Measurements from ENCODE around the gene ARHGAP18. TPM values are rescaled to one million over a fixed set of nuclear protein-coding genes. Genes with fewer than 3 reads are reported as not detected.

ARHGAP18 gene
- total and polyA plus RNA-seq, 2 of the 13 experiments (the other 11 are each of a cell fraction or from before 2014, with no cell fraction given), result 58.2 to 115 TPM

GRCh38 chr6:129578315-129578714, 131.7 kb downstream of the ARHGAP18 start (continued):
- TF ChIP-seq PRDM15 (CRISPR knock-in tag; IDR thresholded peaks at IDR 0.05) (no peak), FOXA1 (IDR thresholded peaks at IDR 0.05) (no peak), FOXA1 (CRISPR knock-in tag; IDR thresholded peaks at IDR 0.05) (no peak)

GRCh38 chr6:129577691-129578090, 132.3 kb downstream of the ARHGAP18 start:
- ChIA-PET CTCF (ENCODE audit: low intra/inter-chr PET ratio, low total read pairs) (no interaction called here), POLR2A (no interaction called here)
- H3K4me3 ChIP-seq (replicated peaks in 1 of 3; ENCODE audit: insufficient read depth in 1 of 3, low read depth in 2 of 3, low read length in 3 of 3), result no peak overlapping the region
- H3K27ac ChIP-seq (ENCODE audit: extremely low read length, insufficient read depth, low read length), result no peak overlapping the region
- no peak for DNase-seq (ENCODE audit: low spot score)
- intact Hi-C loops (cut with micrococcal nuclease; ENCODE audit: unreplicated experiment) (no loop called here), in situ Hi-C loops (cut with HindIII; ENCODE audit: extremely low pct_ligation_motif_present, low pct_unique_long_range_greater_than_20kb) (no loop called here)
- no peaks in the 10 kb centered on the region for H3K9me3 ChIP-seq (ENCODE audit: low read length)
- H3K4me1 ChIP-seq (ENCODE audit: insufficient read depth, low read length), result no peaks in the 10 kb centered on the region
- H3K79me2 ChIP-seq (ENCODE audit: insufficient read depth, low read length), result no peaks in the 10 kb centered on the region
- TF ChIP-seq ZNF496 (CRISPR knock-in tag; IDR thresholded peaks at IDR 0.05; ENCODE audit: insufficient replicate concordance) (no peak), KDM4B (CRISPR knock-in tag; IDR thresholded peaks at IDR 0.05) (no peak), FUBP1 (CRISPR knock-in tag; IDR thresholded peaks at IDR 0.05; ENCODE audit: borderline replicate concordance) (no peak), KLF11 (CRISPR knock-in tag; IDR thresholded peaks at IDR 0.05) (no peak), ZSCAN12 (CRISPR knock-in tag; IDR thresholded peaks at IDR 0.05) (no peak), HNF1A (IDR thresholded peaks at IDR 0.05; ENCODE audit: low read depth) (no peak), HNF1A (CRISPR knock-in tag; IDR thresholded peaks at IDR 0.05; ENCODE audit: borderline replicate concordance) (no peak), ZNF543 (CRISPR knock-in tag; IDR thresholded peaks at IDR 0.05) (no peak), ZNF878 (CRISPR knock-in tag; IDR thresholded peaks at IDR 0.05) (no peak)
- FAIRE-seq, result no peak
- no TSS peak for BruUV-seq (replicated peaks)
- H3K9ac ChIP-seq (ENCODE audit: insufficient read depth, low read depth, low read length), result no peak overlapping the region
- no peak overlapping the region for H3K4me2 ChIP-seq (ENCODE audit: low read depth, low read length)
- no peaks in the 10 kb centered on the region for H3K27me3 ChIP-seq (ENCODE audit: control insufficient read depth in 1 of 2, insufficient read depth in 2 of 2, low read length in 2 of 2)
- ATAC-seq, result no peak
- H2AFZ ChIP-seq (ENCODE audit: low read length), result no peak overlapping the region
- WGBS (ENCODE audit: low lambda C conversion rate), result 96% methylated on average over 3 of the region's 3 CpGs
- H4K20me1 ChIP-seq (ENCODE audit: insufficient read depth, low read length), result no peaks in the 10 kb centered on the region
- H3K36me3 ChIP-seq (replicated peaks in 1 of 2; ENCODE audit: control insufficient read depth in 1 of 2, insufficient read depth in 2 of 2, low read length in 2 of 2), result peaks cover 19 to 40% of the 10 kb centered on the region in 2 experiments
